ENCODE data around the gene CD58. TPM values are rescaled to one million over a fixed set of nuclear protein-coding genes. Genes with fewer than 3 reads are reported as not detected.

Gene CD58
- total RNA-seq, 1 donor from 2014 or later: 8.0 TPM

- Mint-ChIP-seq H3K4me3 (ENCODE audit: unreplicated experiment) (no peak overlapping the region), H3K4me1 (ENCODE audit: low read depth, unreplicated experiment) (no peaks in the 10 kb centered on the region), H3K27me3 (ENCODE audit: unreplicated experiment) (peaks cover 1% of the 10 kb centered on the region), H3K36me3 (ENCODE audit: unreplicated experiment) (no peaks in the 10 kb centered on the region), H3K9me3 (ENCODE audit: unreplicated experiment) (no peaks in the 10 kb centered on the region), H3K27ac (ENCODE audit: unreplicated experiment) (no peak overlapping the region)
- DNase-seq: peak; percentile 96
- peak; percentile 87 for TF ChIP-seq CTCF (IDR thresholded peaks at IDR 0.05; ENCODE audit: partially characterized antibody, unreplicated experiment)
These were observed 85.6 kb downstream of the CD58 start for GRCh38 chr1:116485071-116485735.

GRCh38 chr1:116483481-116484309 is 87.1 kb downstream of the CD58 start:
- Mint-ChIP-seq H3K9me3 (ENCODE audit: unreplicated experiment) (peaks cover 2% of the 10 kb centered on the region), H3K4me1 (ENCODE audit: low read depth, unreplicated experiment) (no peaks in the 10 kb centered on the region), H3K36me3 (ENCODE audit: unreplicated experiment) (no peaks in the 10 kb centered on the region), H3K27me3 (ENCODE audit: unreplicated experiment) (peaks cover 1% of the 10 kb centered on the region), H3K4me3 (ENCODE audit: unreplicated experiment) (no peak overlapping the region), H3K27ac (ENCODE audit: unreplicated experiment) (no peak overlapping the region)
- no peak for DNase-seq
- TF ChIP-seq CTCF (IDR thresholded peaks at IDR 0.05; ENCODE audit: partially characterized antibody, unreplicated experiment): no peak

- Mint-ChIP-seq H3K36me3 (ENCODE audit: unreplicated experiment) (no peaks in the 10 kb centered on the region), H3K4me3 (ENCODE audit: unreplicated experiment) (no peak overlapping the region), H3K4me1 (ENCODE audit: low read depth, unreplicated experiment) (no peaks in the 10 kb centered on the region), H3K27me3 (ENCODE audit: unreplicated experiment) (peaks cover 1% of the 10 kb centered on the region), H3K27ac (ENCODE audit: unreplicated experiment) (no peak overlapping the region), H3K9me3 (ENCODE audit: unreplicated experiment) (peaks cover 2% of the 10 kb centered on the region)
- TF ChIP-seq CTCF (IDR thresholded peaks at IDR 0.05; ENCODE audit: partially characterized antibody, unreplicated experiment): no peak
- no peak for DNase-seq
These were observed 88.3 kb downstream of the CD58 start for GRCh38 chr1:116482490-116482889.

- no peak for TF ChIP-seq CTCF (IDR thresholded peaks at IDR 0.05; ENCODE audit: partially characterized antibody, unreplicated experiment)
- no peak overlapping the region for H3K27ac Mint-ChIP-seq (ENCODE audit: unreplicated experiment)
- no peak overlapping the region for H3K4me3 Mint-ChIP-seq (ENCODE audit: unreplicated experiment)
- peaks cover 2% of the 10 kb centered on the region for H3K9me3 Mint-ChIP-seq (ENCODE audit: unreplicated experiment)
- peaks cover 1% of the 10 kb centered on the region for H3K27me3 Mint-ChIP-seq (ENCODE audit: unreplicated experiment)
- no peaks in the 10 kb centered on the region for H3K4me1 Mint-ChIP-seq (ENCODE audit: low read depth, unreplicated experiment)
- H3K36me3 Mint-ChIP-seq (ENCODE audit: unreplicated experiment): no peaks in the 10 kb centered on the region
- no peak for DNase-seq
These were observed 88.9 kb downstream of the CD58 start for GRCh38 chr1:116481934-116482333.

- Mint-ChIP-seq H3K36me3 (ENCODE audit: unreplicated experiment) (no peaks in the 10 kb centered on the region), H3K27ac (ENCODE audit: unreplicated experiment) (no peak overlapping the region), H3K4me3 (ENCODE audit: unreplicated experiment) (no peak overlapping the region), H3K27me3 (ENCODE audit: unreplicated experiment) (peaks cover 2% of the 10 kb centered on the region), H3K4me1 (ENCODE audit: low read depth, unreplicated experiment) (no peaks in the 10 kb centered on the region), H3K9me3 (ENCODE audit: unreplicated experiment) (peaks cover 2% of the 10 kb centered on the region)
- DNase-seq: no peak
- TF ChIP-seq CTCF (IDR thresholded peaks at IDR 0.05; ENCODE audit: partially characterized antibody, unreplicated experiment): no peak
These were observed 92.2 kb downstream of the CD58 start for GRCh38 chr1:116478621-116479020.
